ENCODE results near the gene DOCK1.

The DOCK1 gene

GRCh38 chr10:126906704-126907422 is 1.6 kb downstream of the DOCK1 start:
- no peak overlapping the region for H2AFZ ChIP-seq (ENCODE audit: low read length)
- H3K9ac ChIP-seq (ENCODE audit: low read depth, low read length, poor library complexity, severe bottlenecking) = no peak overlapping the region
- no peaks in the 10 kb centered on the region for H3F3A ChIP-seq (ENCODE audit: low read depth)
- no peaks in the 10 kb centered on the region for H3K4me1 ChIP-seq (ENCODE audit: insufficient read depth, low read length, poor library complexity, severe bottlenecking)
- no peaks in the 10 kb centered on the region for H3K9me2 ChIP-seq (replicated peaks; ENCODE audit: low read depth, low read length)
- TF ChIP-seq EZH2phosphoT487 (IDR thresholded peaks at IDR 0.05; ENCODE audit: borderline replicate concordance) = no peak
- no peak for TF ChIP-seq CTCF (conservative IDR thresholded peaks at IDR 0.05; ENCODE audit: low read length)
- no peaks in the 10 kb centered on the region for H3K27me3 ChIP-seq (ENCODE audit: insufficient read depth, low read length, poor library complexity, severe bottlenecking)
- H3K4me3 ChIP-seq (ENCODE audit: low read length, poor library complexity, severe bottlenecking) = no peak overlapping the region
- H4K20me1 ChIP-seq (ENCODE audit: insufficient read depth, low read length, poor library complexity, severe bottlenecking) = no peaks in the 10 kb centered on the region
- H3K9me3 ChIP-seq (ENCODE audit: insufficient read depth, low read depth, low read length) = no peaks in the 10 kb centered on the region; the same call in 1 of the 2 replicates
- no peaks in the 10 kb centered on the region for H3K79me2 ChIP-seq (ENCODE audit: insufficient read depth, low read length)
- no peak overlapping the region for H3K4me2 ChIP-seq (ENCODE audit: low read depth, low read length, poor library complexity, severe bottlenecking)
- no peaks in the 10 kb centered on the region for H3K36me3 ChIP-seq (ENCODE audit: insufficient read depth, low read length)

DNA sequence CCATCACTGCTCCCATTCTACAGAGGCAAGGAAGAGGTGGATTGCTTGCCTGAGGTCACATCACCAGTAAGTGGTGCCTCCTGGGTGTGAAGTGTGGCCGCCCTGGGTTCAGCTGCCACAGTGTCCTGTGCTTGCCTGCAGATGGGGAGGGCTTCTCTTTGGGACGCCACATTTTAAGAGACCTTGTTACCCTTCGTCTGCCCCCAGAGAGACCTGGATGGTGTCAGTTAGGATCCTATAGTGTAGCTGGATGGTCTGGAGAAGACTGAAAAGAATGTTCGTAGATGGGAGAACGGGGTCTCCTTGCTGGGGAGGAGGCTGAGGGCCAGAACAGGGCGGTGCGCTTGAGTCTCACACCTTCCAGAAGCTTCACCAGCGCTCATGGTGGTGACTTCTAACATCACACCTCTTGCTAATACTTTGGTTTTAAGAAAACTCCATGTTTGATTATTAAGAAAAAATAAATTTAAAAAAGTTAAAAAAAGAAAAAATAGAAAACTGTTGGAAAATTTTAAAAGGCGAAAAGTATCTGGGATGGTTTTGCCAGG is 2.3 kb downstream of the DOCK1 start:
- Histone ChIP-seq H3K79me2 (ENCODE audit: insufficient read depth, low read length) (no peaks in the 10 kb centered on the region), H3K4me1 (ENCODE audit: insufficient read depth, low read length, poor library complexity, severe bottlenecking) (no peaks in the 10 kb centered on the region), H3K36me3 (ENCODE audit: insufficient read depth, low read length) (no peaks in the 10 kb centered on the region), H2AFZ (ENCODE audit: low read length) (no peak overlapping the region), H3K4me3 (ENCODE audit: low read length, poor library complexity, severe bottlenecking) (no peak overlapping the region), H3K4me2 (ENCODE audit: low read depth, low read length, poor library complexity, severe bottlenecking) (no peak overlapping the region), H3K9ac (ENCODE audit: low read depth, low read length, poor library complexity, severe bottlenecking) (no peak overlapping the region), H3K9me3 (ENCODE audit: insufficient read depth, low read depth, low read length) (no peaks in the 10 kb centered on the region; the same call in 1 of the 2 replicates), H3K9me2 (replicated peaks; ENCODE audit: low read depth, low read length) (no peaks in the 10 kb centered on the region), H3K27me3 (ENCODE audit: insufficient read depth, low read length, poor library complexity, severe bottlenecking) (no peaks in the 10 kb centered on the region), H3F3A (ENCODE audit: low read depth) (no peaks in the 10 kb centered on the region), H4K20me1 (ENCODE audit: insufficient read depth, low read length, poor library complexity, severe bottlenecking) (no peaks in the 10 kb centered on the region)
- no peak for TF ChIP-seq CTCF (conservative IDR thresholded peaks at IDR 0.05; ENCODE audit: low read length)
- no peak for TF ChIP-seq EZH2phosphoT487 (IDR thresholded peaks at IDR 0.05; ENCODE audit: borderline replicate concordance)

GRCh38 chr10:126908225-126908624 is 3.0 kb downstream of the DOCK1 start:
- H3K9me2 ChIP-seq (replicated peaks; ENCODE audit: low read depth, low read length) = no peaks in the 10 kb centered on the region
- H4K20me1 ChIP-seq (ENCODE audit: insufficient read depth, low read length, poor library complexity, severe bottlenecking) = no peaks in the 10 kb centered on the region
- no peaks in the 10 kb centered on the region for H3K36me3 ChIP-seq (ENCODE audit: insufficient read depth, low read length)
- H3K79me2 ChIP-seq (ENCODE audit: insufficient read depth, low read length) = no peaks in the 10 kb centered on the region
- no peak overlapping the region for H3K4me2 ChIP-seq (ENCODE audit: low read depth, low read length, poor library complexity, severe bottlenecking)
- H3K4me3 ChIP-seq (ENCODE audit: low read length, poor library complexity, severe bottlenecking) = no peak overlapping the region
- H3K4me1 ChIP-seq (ENCODE audit: insufficient read depth, low read length, poor library complexity, severe bottlenecking) = no peaks in the 10 kb centered on the region
- H3K9ac ChIP-seq (ENCODE audit: low read depth, low read length, poor library complexity, severe bottlenecking) = no peak overlapping the region
- H2AFZ ChIP-seq (ENCODE audit: low read length) = no peak overlapping the region
- peaks cover 2% of the 10 kb centered on the region; the same call in 1 of the 2 replicates for H3K9me3 ChIP-seq (ENCODE audit: insufficient read depth, low read depth, low read length)
- TF ChIP-seq CTCF (conservative IDR thresholded peaks at IDR 0.05; ENCODE audit: low read length) = no peak
- no peak for TF ChIP-seq EZH2phosphoT487 (IDR thresholded peaks at IDR 0.05; ENCODE audit: borderline replicate concordance)
- no peaks in the 10 kb centered on the region for H3F3A ChIP-seq (ENCODE audit: low read depth)
- no peaks in the 10 kb centered on the region for H3K27me3 ChIP-seq (ENCODE audit: insufficient read depth, low read length, poor library complexity, severe bottlenecking)
